ENCODE results near the gene AGK.

DNA sequence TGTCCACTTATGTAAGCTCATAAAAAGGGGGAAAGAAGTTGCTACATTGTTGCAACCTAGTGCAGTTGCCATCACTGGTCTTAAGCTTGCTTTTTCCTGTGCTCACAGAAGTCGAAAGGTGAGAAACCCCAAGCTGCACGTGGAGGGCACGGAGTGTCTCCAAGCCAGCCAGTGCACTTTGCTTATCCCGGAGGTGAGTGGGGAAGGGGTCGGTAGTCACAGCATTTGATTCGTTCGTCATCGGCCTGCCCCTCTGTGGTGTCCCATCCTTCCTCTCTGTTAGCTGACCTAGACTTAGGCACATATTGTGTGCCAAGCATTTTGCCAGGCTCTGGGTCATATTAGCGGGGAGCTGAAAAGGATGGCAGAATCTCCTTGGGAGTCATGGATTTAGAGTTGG lies 100.2 kb downstream of the AGK start:
- TF ChIP-seq BRCA1 (IDR thresholded peaks at IDR 0.05; ENCODE audit: low read depth, low read length), result no peak
- no peak for TF ChIP-seq EGR1 (IDR thresholded peaks at IDR 0.05; ENCODE audit: borderline replicate concordance, low read depth, low read length)
- TF ChIP-seq, protein P1, sequence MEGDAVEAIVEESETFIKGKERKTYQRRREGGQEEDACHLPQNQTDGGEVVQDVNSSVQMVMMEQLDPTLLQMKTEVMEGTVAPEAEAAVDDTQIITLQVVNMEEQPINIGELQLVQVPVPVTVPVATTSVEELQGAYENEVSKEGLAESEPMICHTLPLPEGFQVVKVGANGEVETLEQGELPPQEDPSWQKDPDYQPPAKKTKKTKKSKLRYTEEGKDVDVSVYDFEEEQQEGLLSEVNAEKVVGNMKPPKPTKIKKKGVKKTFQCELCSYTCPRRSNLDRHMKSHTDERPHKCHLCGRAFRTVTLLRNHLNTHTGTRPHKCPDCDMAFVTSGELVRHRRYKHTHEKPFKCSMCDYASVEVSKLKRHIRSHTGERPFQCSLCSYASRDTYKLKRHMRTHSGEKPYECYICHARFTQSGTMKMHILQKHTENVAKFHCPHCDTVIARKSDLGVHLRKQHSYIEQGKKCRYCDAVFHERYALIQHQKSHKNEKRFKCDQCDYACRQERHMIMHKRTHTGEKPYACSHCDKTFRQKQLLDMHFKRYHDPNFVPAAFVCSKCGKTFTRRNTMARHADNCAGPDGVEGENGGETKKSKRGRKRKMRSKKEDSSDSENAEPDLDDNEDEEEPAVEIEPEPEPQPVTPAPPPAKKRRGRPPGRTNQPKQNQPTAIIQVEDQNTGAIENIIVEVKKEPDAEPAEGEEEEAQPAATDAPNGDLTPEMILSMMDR (IDR thresholded peaks at IDR 0.05; ENCODE audit: control extremely low read depth in 1 of 3, insufficient read depth in 1 of 3, low read depth in 1 of 3, low read length in 3 of 3), result no peak
- TF ChIP-seq PHF8 (conservative IDR thresholded peaks at IDR 0.05; ENCODE audit: low read depth, low read length), result no peak
- no peak for TF ChIP-seq EP300 (IDR thresholded peaks at IDR 0.05; ENCODE audit: borderline replicate concordance in 1 of 2, low read depth in 2 of 2, low read length in 2 of 2)
- no peak for TF ChIP-seq SIX5 (IDR thresholded peaks at IDR 0.05; ENCODE audit: low read depth, low read length)
- TF ChIP-seq, protein P2, sequence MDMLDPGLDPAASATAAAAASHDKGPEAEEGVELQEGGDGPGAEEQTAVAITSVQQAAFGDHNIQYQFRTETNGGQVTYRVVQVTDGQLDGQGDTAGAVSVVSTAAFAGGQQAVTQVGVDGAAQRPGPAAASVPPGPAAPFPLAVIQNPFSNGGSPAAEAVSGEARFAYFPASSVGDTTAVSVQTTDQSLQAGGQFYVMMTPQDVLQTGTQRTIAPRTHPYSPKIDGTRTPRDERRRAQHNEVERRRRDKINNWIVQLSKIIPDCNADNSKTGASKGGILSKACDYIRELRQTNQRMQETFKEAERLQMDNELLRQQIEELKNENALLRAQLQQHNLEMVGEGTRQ (IDR thresholded peaks at IDR 0.05; ENCODE audit: low read length), result no peak
- no peak for TF ChIP-seq POLR2A (IDR thresholded peaks at IDR 0.05; ENCODE audit: control extremely low read depth in 1 of 2, low read depth in 2 of 2, low read length in 2 of 2)
- TF ChIP-seq HDAC2 (IDR thresholded peaks at IDR 0.05; ENCODE audit: borderline replicate concordance in 1 of 2, low read depth in 2 of 2, low read length in 2 of 2), result no peak
- TF ChIP-seq, protein P3, sequence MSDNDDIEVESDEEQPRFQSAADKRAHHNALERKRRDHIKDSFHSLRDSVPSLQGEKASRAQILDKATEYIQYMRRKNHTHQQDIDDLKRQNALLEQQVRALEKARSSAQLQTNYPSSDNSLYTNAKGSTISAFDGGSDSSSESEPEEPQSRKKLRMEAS (IDR thresholded peaks at IDR 0.05), result no peak
- TF ChIP-seq JUND (IDR thresholded peaks at IDR 0.05; ENCODE audit: low read length), result no peak
- no peak for TF ChIP-seq ZNF274 (IDR thresholded peaks at IDR 0.05; ENCODE audit: borderline replicate concordance, extremely low read depth, low read length)
- no peak for TF ChIP-seq RAD21 (IDR thresholded peaks at IDR 0.05 in 1 of 2, conservative IDR thresholded peaks at IDR 0.05 in 1 of 2; ENCODE audit: low read depth in 2 of 2, low read length in 2 of 2)
